Measurements from ENCODE around the gene TRIM45.

The TRIM45 gene

DNA sequence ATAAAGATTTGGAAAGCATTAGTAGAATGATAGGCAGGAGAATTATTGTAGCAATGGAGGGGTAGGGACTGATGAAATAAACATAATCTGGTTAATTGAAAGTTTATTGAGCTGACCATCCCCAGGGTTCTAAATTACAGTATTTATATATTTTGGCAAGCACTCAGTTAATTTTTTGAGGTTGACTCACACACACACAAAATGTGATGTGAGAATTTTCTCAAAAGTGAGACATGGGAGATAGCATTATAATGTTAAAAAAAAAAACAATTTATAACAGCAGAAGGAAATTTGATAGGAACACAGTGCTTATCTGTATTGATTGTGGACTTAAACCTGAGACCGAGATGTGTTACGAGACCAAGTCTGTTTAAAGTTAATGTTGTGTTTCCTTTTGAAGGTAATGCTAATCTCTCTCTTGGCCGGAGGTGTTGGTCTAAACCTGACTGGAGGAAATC lies 24.6 kb downstream of the TRIM45 start:
- no peak for DNase-seq

DNA sequence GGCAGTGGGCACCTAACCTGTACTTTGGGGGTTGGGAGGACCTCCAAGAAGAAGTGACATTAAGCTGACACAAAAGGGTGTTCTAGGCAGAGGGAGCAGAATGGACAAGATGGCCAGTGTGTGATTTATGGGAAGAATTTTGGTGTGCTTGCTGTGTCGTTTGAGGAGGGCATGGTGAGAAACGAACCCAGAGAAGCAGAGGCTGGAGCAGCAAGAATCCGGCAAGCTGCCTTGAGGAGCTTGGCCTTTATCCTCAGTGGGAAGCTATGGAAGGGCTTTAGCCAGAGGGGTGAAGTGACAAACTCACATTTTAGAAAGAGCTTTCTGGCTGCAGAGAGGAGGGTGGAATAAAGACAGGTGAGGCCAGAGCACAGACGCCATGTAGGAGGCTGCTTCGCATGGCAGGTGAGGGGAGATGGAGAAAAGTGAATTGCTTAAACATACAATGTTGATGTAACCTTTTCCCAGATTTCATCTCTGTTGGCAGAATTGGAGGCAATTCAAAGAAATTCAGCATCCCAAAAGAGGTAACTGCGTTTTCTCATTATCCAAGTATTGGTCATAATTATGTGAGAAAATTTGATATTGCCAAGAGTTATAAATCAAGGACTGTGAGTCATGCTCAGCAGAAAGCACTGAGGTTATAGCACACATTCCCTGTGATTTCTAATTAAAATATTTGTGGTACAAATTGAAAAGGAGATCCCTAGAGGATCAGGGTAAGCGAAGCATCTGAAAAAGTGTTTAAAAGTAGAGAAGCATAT lies 26.5 kb downstream of the TRIM45 start:
- DNase-seq = no peak

DNA sequence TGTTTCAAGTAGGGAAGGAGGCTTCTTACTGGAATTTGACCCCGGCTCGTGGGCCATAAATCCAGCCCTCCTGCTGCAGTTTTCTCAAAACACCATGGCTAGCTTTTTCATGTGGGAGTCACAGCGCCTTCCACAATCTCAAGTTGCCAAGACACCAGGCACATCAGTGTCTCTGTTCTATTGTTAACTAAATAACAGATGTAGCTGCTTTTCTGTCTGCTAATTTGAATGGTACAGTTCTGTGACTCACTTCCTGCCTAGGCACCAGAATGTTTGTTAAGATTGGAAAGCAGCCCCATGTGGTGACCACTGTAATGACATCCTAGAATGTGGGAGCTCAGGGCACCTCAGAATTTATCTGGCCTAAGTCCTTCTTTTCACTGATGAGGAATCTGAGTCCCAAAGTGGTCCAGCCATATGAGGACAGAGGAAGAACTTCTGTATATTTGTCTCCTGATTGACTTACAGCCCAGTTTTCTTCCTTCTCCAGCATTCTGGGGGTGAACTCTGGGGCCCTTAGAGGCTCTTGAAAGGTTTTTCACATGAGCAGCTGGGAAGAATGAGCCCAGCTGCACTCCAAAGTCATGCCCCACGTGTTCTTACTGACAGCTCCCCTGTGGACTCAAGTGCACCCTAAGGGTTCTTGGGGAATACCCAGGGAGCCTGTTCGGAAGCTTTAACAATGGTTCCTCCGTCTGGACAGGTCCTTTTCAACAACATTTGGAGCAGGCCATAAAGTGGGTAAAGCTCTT lies 27.5 kb downstream of the TRIM45 start:
- DNase-seq = peak; percentile 8

DNA sequence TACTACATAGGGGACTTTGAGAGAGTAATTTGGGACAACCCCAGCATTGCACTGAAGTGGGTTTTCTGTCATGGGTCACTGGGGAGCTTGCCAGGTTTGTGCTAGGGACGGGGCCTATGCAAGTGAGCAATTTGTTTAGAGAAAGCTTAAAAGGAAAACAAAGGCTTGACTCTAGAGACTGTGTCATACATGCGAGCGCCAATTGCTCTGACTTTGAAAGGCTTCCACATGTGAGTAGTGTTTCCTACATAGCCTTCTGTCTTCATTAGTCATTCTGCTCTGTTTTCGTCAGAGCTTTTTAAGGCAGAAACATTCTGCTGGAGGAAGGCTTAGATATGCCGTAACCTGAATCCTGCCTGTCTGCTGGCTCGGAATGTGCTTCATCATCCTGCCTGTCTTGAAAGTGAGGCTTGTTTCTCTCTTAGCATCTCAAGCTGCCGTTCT lies 28.4 kb downstream of the TRIM45 start:
- DNase-seq = no peak

DNA sequence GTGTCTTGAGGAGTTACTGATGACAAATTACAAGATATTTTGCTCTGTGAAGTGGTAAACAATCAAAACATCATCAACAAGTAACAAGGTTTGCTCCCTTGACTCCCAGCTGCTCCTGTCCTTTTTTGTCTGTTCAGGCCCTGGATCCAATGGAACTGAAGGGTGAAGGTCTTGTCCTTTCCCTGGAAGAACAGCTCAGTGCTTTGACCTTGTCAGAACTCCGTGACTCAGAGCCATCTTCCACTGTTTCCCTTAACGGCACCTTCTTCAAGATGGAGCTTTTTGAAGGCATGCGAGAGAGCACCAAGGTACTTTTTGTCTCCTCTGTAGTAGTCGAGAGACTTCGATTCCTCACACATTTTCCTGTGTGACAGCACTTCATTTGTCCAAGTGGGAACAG lies 29.0 kb downstream of the TRIM45 start:
- DNase-seq = no peak

DNA sequence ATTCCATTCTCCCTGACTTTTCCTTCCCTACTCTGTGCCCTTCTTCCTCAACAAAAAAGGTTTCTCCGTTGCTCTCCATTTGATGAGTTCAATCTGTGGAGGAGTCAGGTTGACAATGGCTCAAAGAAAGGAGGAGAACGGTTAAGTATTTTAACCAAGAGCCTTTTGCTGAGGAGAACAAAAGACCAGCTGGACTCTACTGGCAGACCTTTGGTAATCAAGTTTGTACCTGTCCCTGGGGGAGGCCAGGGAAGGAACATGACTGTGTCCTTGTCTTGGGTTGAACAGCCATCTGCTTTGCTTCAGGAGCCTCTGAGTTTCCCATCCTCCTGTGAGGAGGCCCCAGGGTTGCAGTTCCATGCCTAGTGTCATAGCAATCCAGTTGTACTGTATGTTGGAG lies 31.6 kb downstream of the TRIM45 start:
- no peak for DNase-seq

DNA sequence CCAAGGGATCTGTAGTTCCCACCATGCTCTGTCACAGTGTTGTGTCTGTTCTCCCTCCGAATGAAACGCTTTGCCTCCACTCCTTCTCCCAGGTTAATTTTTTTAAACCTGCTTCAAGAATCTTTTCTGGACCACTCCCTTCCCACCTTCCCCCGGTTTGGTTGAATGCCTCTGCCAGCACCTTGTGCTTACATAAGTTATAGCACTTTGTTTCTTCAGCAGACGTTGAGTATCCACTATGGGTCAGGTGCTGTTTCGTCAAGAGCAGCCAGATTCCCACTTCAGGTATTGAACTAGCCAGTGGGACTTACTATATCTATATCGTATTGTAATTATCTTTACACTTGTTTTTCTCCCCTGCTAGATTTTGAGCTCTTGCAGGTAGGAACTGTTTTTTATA lies 33.9 kb downstream of the TRIM45 start:
- DNase-seq = no peak

DNA sequence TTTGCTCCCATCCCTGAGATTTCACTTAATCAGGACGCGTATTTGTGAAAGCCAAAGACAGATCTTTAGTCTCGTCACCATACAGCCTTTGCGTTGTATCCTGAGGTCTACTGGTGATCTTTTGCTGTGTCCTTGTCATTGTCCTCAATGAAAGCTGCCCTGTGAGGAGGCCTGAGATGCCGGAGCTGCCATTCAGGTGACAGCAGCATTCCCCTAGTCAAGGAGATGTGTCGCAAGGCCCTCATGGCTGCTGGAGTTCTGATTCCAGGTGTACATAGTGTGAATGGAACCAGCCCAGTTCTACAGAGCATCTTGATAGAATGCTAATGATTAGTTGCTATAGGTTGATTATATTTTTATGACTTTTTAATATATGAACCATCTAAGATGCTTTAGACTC lies 37.3 kb downstream of the TRIM45 start:
- no peak for DNase-seq

DNA sequence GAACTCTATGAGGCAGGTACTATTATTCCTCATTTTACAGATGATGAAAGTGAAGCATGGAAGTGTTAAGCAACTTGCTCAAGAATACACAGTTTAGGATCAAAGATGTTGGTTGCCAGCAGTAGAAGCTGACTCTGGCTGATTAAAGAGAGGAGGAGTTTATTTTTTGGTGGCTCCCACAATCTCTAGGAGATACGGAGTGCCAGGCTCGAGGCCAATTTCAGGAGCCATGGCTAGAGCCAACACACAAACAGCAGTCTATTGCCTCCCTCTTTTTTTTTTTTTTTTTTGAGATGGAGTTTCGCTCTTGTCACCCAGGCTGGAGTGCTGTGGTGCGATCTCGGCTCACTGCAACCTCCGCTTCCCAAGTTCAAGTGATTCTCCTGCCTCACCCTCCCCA lies 41.8 kb downstream of the TRIM45 start:
- no peak for DNase-seq

DNA sequence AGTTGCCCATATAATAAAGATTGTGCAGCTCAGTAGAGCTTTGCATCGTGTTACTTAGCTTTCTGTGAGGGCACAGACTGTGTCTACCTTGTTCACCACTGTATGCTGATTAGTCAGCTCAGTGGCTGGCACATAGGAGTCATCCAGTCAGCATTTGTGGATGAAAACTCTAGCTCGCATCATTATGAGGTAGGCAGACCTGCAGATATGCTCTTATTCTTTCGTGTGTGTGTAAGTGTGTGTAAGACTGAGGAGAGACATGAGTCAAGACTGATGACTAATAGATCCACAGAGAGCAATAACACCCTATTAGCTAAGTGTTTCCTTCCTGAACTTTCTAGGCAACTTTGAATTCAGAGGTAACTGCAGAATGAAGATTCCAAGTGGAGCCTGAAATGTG lies 44.3 kb downstream of the TRIM45 start:
- DNase-seq = no peak

DNA sequence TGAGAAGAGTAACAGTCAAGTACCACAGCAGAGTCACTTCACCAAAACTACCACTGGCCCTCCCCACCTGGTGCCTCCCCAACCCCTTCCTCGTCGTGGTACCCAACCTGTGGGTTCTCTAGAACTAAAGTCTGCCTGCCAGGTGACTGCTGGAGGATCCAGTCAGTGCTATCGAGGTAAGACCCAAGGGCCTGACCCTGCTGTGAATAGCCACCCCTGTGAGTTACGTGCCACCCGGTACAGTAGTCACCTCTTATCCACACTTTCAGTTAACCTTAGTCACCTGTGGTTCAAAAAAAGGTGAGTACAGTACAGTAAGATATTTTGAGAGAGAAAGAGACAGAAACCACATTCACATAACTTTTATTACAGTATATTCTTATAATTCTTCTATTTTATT lies 44.9 kb downstream of the TRIM45 start:
- DNase-seq = no peak

DNA sequence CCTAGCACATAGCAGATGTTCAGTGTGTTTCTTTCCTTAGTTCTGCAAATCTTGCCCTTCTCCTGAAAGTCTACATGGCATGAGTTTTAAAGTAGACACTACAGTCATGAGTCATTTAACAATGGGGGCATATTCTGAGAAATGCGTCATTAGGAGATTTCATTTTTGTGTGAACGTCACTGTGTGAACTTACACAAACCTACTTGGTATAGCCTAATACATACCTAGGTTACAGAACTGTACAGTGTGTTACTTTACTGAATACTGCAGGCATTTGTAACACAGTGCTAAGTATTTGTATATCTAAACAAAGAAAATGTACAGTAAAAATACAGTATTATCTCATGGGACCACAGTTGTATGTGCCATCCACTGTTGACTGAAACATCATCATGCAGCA lies 51.4 kb downstream of the TRIM45 start:
- DNase-seq = no peak

DNA sequence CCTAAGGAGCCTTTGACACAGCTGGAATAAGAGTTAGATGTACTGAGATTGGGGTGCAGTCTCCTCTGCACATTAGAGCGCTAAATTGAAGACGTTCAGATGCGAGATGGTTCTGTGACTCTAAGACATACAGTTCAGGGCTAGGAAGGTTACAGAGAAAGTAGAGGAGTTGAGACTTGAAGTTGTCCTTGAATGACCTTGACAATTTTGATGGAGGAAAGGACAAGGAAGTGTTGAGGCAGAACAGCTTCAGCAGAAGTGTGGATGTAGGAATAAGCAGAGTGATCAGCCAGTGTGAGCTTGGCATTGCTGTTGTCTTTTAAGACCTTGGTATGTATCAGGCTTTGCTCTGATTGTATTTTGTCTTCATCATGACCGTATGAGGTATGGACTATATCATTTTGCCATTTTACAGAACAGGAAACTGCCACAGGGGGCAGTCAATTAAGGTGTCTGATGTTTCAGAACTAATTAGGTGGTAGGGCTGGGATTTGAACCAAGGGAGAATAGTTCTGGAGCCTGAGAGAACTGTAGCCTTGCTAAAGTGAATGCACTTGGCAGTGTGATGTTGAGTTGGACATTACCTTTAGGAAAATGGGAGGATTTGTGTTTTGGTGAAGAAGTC lies 52.2 kb downstream of the TRIM45 start:
- DNase-seq = no peak

DNA sequence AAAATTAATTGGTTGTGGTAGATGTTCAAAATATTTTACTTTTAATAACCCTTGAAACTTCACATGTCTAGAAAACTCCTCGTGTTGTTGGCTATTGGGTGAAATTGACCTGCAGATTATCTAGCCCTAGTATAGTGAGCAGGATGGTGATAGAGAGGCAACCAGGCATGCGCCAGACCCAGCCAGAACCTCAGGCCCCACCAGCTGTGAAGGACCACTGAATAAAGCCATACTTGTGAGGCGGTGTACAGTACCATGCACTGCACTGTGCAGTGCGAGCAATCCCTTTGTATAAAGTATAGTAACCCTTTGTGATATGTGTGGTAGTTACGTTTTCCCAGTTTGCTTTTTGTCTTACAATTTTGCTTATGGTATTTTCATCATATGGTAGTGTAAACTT lies 53.0 kb downstream of the TRIM45 start:
- DNase-seq = no peak

DNA sequence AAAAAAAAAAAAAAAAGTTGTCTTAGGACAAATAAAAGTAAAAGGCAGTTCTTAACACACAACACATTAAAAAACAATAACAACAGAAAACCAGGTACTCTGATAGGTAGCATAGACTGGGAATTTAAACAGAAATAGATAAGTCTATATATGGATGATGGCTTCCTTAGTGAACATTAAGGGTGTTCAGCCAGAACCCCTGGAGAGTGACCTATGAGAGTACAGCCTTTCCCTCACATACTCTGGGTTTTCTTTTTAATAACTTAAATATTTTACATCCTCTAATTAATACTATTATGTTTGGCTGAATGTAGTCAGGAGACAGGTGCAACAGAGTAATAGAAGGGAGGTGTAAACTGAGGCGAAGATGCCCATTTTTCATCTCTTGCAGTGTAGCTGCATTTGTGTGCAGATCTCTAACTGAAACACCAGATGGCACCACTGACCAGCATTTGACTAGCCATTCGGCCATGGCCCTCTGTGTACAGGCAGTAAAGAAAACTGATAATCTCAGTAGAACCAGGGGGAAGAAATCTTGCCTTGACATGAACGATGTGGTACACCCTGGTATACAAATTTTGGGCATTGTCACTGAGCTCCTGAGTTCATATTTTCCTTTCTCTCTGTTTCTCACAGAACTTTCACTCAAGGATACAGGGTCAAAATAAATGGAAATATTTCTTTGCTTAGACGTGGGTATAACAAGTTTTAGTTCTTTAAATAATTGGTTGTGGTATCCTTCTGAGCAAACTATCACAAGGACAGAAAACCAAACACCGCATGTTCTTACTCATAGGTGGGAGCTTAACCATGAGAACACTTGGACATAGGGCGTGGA lies 53.8 kb downstream of the TRIM45 start:
- peak; percentile 20 for DNase-seq

DNA sequence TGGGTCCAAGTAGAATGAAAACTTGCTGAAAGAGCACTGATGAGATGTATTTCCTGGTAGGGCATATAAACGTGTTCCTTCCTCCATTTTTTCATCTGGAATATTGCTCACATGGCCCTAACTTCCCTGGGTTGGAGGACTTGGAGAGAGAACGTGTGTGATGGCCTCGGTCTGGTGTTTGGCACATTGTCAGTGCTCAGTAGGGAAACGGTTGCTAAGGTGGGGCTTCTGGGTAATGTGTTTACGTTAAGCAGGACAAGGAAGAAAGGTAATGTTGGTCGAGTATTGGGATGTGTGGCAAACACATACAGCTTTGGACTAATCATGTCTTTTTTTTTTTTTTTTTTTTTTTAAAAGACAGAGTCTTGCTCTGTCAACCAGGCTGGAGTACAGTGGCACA lies 55.2 kb downstream of the TRIM45 start:
- DNase-seq = no peak

DNA sequence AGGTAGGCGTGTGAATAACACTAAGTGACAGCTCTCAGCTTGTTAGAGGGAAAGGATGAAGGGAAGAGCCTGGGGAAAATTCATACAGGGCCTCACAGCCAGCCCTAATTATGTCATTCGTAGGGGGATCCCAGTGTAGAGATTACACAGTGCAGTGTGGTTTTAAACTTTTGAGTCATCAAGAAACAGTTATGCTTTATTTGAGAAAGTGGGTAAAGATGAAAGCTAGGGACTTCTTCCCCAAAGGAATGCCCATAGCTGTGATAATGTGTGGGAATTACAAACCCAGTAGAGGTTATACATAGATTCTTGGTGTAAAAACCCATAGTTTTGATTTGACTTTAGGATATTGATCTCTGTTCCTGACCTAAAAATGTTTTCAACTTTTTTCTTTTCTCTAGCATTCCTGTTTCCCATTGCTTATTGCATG lies 59.5 kb downstream of the TRIM45 start:
- no peak for DNase-seq

Data from activated CD4-positive, alpha-beta T cell treated with anti-CD3 and anti-CD28 coated beads, Interleukin-2, amount 50 U/mL, for 1 hour (primary cell).